ENCODE results near the gene CETN3. TPM values are rescaled to one million over a fixed set of nuclear protein-coding genes. Genes with fewer than 3 reads are reported as not detected.
"Not testable (repeated sequence)": the region's sequence is repeated elsewhere in the genome, so short reads cannot be mapped to it uniquely, and the experiment has no call there.

Gene CETN3
- total RNA-seq, 1 experiment from 2014 or later = 42.2 TPM

- H3K27ac Mint-ChIP-seq; H3K4me3 Mint-ChIP-seq; H3K27me3 Mint-ChIP-seq (ENCODE audit: low read depth); CTCF ChIA-PET; ATAC-seq; DNase-seq (ENCODE audit: low spot score); POLR2A ChIA-PET: not testable (repeated sequence)
- Mint-ChIP-seq H3K36me3 (peaks cover 47% of the 10 kb centered on the region), H3K4me1 (peaks cover 21% of the 10 kb centered on the region), H3K9me3 (peaks cover 69% of the 10 kb centered on the region)
Measured at GRCh38 chr5:90371269-90371668, 38.3 kb downstream of the CETN3 start.

GRCh38 chr5:90368454-90369246, 40.9 kb downstream of the CETN3 start:
- peaks cover 58% of the 10 kb centered on the region for H3K9me3 Mint-ChIP-seq
- no peaks in the 10 kb centered on the region for H3K27me3 Mint-ChIP-seq (ENCODE audit: low read depth)
- no peak for ATAC-seq
- peaks cover 21% of the 10 kb centered on the region for H3K4me1 Mint-ChIP-seq
- no peak overlapping the region for H3K27ac Mint-ChIP-seq
- no peak overlapping the region for H3K4me3 Mint-ChIP-seq
- ChIA-PET POLR2A (no interaction called here), CTCF (no interaction called here)
- H3K36me3 Mint-ChIP-seq = peaks cover 46% of the 10 kb centered on the region
- no peak for DNase-seq (ENCODE audit: low spot score)
- TF ChIP-seq NR3C1 (CRISPR knock-in tag; conservative IDR thresholded peaks at IDR 0.05; ENCODE audit: low read depth) (no peak), CDX4 (CRISPR knock-in tag; IDR thresholded peaks at IDR 0.05; ENCODE audit: borderline replicate concordance) (no peak)

GRCh38 chr5:90367879-90368278, 41.7 kb downstream of the CETN3 start:
- DNase-seq (ENCODE audit: low spot score) (no peak), ATAC-seq (no peak)
- peaks cover 50% of the 10 kb centered on the region for H3K9me3 Mint-ChIP-seq
- ChIA-PET POLR2A (no interaction called here), CTCF (interaction anchor here (1.1 kb wide), 1 partner anchor 72 kb away, joined by 5 read pairs; no protein-coding TSS in a partner anchor)
- H3K27me3 Mint-ChIP-seq (ENCODE audit: low read depth) = no peaks in the 10 kb centered on the region
- no peak overlapping the region for H3K27ac Mint-ChIP-seq
- H3K36me3 Mint-ChIP-seq = peaks cover 38% of the 10 kb centered on the region
- no peak overlapping the region for H3K4me3 Mint-ChIP-seq
- H3K4me1 Mint-ChIP-seq = peaks cover 13% of the 10 kb centered on the region
- no peak for TF ChIP-seq NFATC4 (CRISPR knock-in tag; IDR thresholded peaks at IDR 0.05)
- no peak for TF ChIP-seq STAT6 (CRISPR knock-in tag; conservative IDR thresholded peaks at IDR 0.05; ENCODE audit: low read depth)
- no peak for TF ChIP-seq ERG (CRISPR knock-in tag; IDR thresholded peaks at IDR 0.05)
- TF ChIP-seq ZNF532 (CRISPR knock-in tag; IDR thresholded peaks at IDR 0.05; ENCODE audit: borderline replicate concordance) = no peak
- no peak for TF ChIP-seq NFYB (CRISPR knock-in tag; conservative IDR thresholded peaks at IDR 0.05; ENCODE audit: low read depth)
- TF ChIP-seq E2F4 (CRISPR knock-in tag; IDR thresholded peaks at IDR 0.05; ENCODE audit: borderline replicate concordance, low read depth) = no peak
- no peak for TF ChIP-seq ZMAT4 (CRISPR knock-in tag; IDR thresholded peaks at IDR 0.05)
- no peak for TF ChIP-seq FOXP4 (CRISPR knock-in tag; IDR thresholded peaks at IDR 0.05)
- TF ChIP-seq CBFB (CRISPR knock-in tag; IDR thresholded peaks at IDR 0.05; ENCODE audit: low read depth) = no peak
- TF ChIP-seq ATF6 (CRISPR knock-in tag; IDR thresholded peaks at IDR 0.05) = no peak
- TF ChIP-seq MLX (CRISPR knock-in tag; IDR thresholded peaks at IDR 0.05) = no peak
- no peak for TF ChIP-seq ZNF121 (CRISPR knock-in tag; IDR thresholded peaks at IDR 0.05)

Data from WTC11 (cell line).